ENCODE results near the gene COPZ2.
"Not testable (repeated sequence)": the region's sequence is repeated elsewhere in the genome, so short reads cannot be mapped to it uniquely, and the experiment has no call there.

Gene COPZ2

GRCh38 chr17:47990962-47991731, 46.5 kb downstream of the COPZ2 start:
- H3K9ac ChIP-seq (ENCODE audit: insufficient read length, low read depth): peak overlapping the region; percentile 15
- no peaks in the 10 kb centered on the region for H3K36me3 ChIP-seq (ENCODE audit: insufficient read depth, insufficient read length, low read length)
- no peaks in the 10 kb centered on the region for H3K9me3 ChIP-seq (ENCODE audit: insufficient read depth, low read length)
- H3K4me1 ChIP-seq (ENCODE audit: insufficient read depth, insufficient read length): peaks cover 32% of the 10 kb centered on the region
- peak overlapping the region; percentile 1 for H3K4me3 ChIP-seq (ENCODE audit: insufficient read length, low read depth)
- DNase-seq (ENCODE audit: low read depth, low spot score): no peak
- TF ChIP-seq SUZ12 (IDR thresholded peaks at IDR 0.05; ENCODE audit: extremely low read depth, insufficient read depth, insufficient read length) (no peak), ZNF274 (IDR thresholded peaks at IDR 0.05; ENCODE audit: low read depth, low read length) (no peak), YY1 (IDR thresholded peaks at IDR 0.05; ENCODE audit: insufficient read depth, insufficient read length) (no peak)
- no peaks in the 10 kb centered on the region for H3K27me3 ChIP-seq (ENCODE audit: insufficient read depth, insufficient read length)

- Histone ChIP-seq H3K4me3 (ENCODE audit: insufficient read length, low read depth) (no peak overlapping the region), H3K4me1 (ENCODE audit: insufficient read depth, insufficient read length) (peaks cover 19% of the 10 kb centered on the region), H3K9ac (ENCODE audit: insufficient read length, low read depth) (no peak overlapping the region), H3K9me3 (ENCODE audit: insufficient read depth, low read length) (no peaks in the 10 kb centered on the region), H3K36me3 (ENCODE audit: insufficient read depth, insufficient read length, low read length) (peaks cover 3% of the 10 kb centered on the region), H3K27me3 (ENCODE audit: insufficient read depth, insufficient read length) (no peaks in the 10 kb centered on the region)
- DNase-seq (ENCODE audit: low read depth, low spot score): no peak
- TF ChIP-seq SUZ12 (IDR thresholded peaks at IDR 0.05; ENCODE audit: extremely low read depth, insufficient read depth, insufficient read length) (no peak), YY1 (IDR thresholded peaks at IDR 0.05; ENCODE audit: insufficient read depth, insufficient read length) (no peak), ZNF274 (IDR thresholded peaks at IDR 0.05; ENCODE audit: low read depth, low read length) (no peak)
Observed at GRCh38 chr17:47989700-47990099, 47.9 kb downstream of the COPZ2 start.

DNA sequence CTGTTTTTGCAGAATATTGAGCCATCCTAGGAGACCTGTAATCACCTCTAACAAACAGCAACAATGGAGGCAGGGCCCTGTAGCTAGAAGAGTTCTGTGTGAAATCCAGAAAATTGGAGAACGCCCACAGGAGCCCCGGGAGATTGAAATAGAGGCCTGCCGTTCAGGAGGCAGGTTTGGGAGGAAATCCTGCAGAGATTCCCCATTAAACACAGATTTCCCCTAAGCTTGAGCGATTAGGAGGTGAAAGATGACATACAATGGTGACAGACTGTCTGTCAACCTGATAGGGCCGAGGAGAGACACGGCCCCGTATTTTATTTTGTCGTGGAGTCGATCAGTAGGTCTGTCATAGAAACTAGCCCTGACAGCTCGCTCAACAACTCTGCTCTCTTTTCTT, 48.4 kb downstream of the COPZ2 start:
- Histone ChIP-seq H3K36me3 (ENCODE audit: insufficient read depth, insufficient read length, low read length) (peaks cover 5% of the 10 kb centered on the region), H3K4me3 (ENCODE audit: insufficient read length, low read depth) (no peak overlapping the region), H3K9ac (ENCODE audit: insufficient read length, low read depth) (no peak overlapping the region), H3K9me3 (ENCODE audit: insufficient read depth, low read length) (no peaks in the 10 kb centered on the region), H3K4me1 (ENCODE audit: insufficient read depth, insufficient read length) (peaks cover 15% of the 10 kb centered on the region), H3K27me3 (ENCODE audit: insufficient read depth, insufficient read length) (no peaks in the 10 kb centered on the region)
- no peak for TF ChIP-seq YY1 (IDR thresholded peaks at IDR 0.05; ENCODE audit: insufficient read depth, insufficient read length)
- TF ChIP-seq ZNF274 (IDR thresholded peaks at IDR 0.05; ENCODE audit: low read depth, low read length): no peak
- TF ChIP-seq SUZ12 (IDR thresholded peaks at IDR 0.05; ENCODE audit: extremely low read depth, insufficient read depth, insufficient read length): no peak
- no peak for DNase-seq (ENCODE audit: low read depth, low spot score)

DNA sequence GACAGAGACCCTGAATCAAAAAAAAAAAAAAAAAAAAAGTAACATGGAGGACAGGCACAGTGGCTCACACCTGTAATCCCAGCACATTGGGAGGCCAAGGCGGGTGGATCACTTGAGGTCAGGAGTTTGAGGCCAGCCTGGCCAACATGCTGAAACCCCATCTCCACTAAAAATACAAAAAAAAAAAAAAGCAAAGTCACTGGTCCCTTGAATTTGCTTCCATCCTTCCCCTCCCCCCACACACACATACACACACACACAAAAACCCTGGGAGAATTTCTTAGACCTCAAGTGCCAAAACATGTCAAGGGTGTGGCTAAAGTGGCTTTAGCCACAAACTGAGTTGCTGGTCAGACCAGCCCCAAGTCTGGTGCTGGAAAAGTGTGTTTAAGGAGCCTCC, 49.2 kb downstream of the COPZ2 start:
- H3K27me3 ChIP-seq (ENCODE audit: insufficient read depth, insufficient read length); H3K36me3 ChIP-seq (ENCODE audit: insufficient read depth, insufficient read length, low read length); DNase-seq (ENCODE audit: low read depth, low spot score); H3K4me3 ChIP-seq (ENCODE audit: insufficient read length, low read depth); H3K9me3 ChIP-seq (ENCODE audit: insufficient read depth, low read length); H3K9ac ChIP-seq (ENCODE audit: insufficient read length, low read depth): not testable (repeated sequence)
- H3K4me1 ChIP-seq (ENCODE audit: insufficient read depth, insufficient read length): peaks cover 14% of the 10 kb centered on the region

GRCh38 chr17:47987240-47987835, 50.3 kb downstream of the COPZ2 start:
- TF ChIP-seq ZNF274 (IDR thresholded peaks at IDR 0.05; ENCODE audit: low read depth, low read length) (no peak), YY1 (IDR thresholded peaks at IDR 0.05; ENCODE audit: insufficient read depth, insufficient read length) (no peak), SUZ12 (IDR thresholded peaks at IDR 0.05; ENCODE audit: extremely low read depth, insufficient read depth, insufficient read length) (no peak)
- H3K4me1 ChIP-seq (ENCODE audit: insufficient read depth, insufficient read length): peaks cover 14% of the 10 kb centered on the region
- H3K4me3 ChIP-seq (ENCODE audit: insufficient read length, low read depth): no peak overlapping the region
- peak overlapping the region; percentile 59 for H3K9ac ChIP-seq (ENCODE audit: insufficient read length, low read depth)
- H3K36me3 ChIP-seq (ENCODE audit: insufficient read depth, insufficient read length, low read length): peaks cover 18% of the 10 kb centered on the region
- no peaks in the 10 kb centered on the region for H3K9me3 ChIP-seq (ENCODE audit: insufficient read depth, low read length)
- DNase-seq (ENCODE audit: low read depth, low spot score): no peak
- no peaks in the 10 kb centered on the region for H3K27me3 ChIP-seq (ENCODE audit: insufficient read depth, insufficient read length)

DNA sequence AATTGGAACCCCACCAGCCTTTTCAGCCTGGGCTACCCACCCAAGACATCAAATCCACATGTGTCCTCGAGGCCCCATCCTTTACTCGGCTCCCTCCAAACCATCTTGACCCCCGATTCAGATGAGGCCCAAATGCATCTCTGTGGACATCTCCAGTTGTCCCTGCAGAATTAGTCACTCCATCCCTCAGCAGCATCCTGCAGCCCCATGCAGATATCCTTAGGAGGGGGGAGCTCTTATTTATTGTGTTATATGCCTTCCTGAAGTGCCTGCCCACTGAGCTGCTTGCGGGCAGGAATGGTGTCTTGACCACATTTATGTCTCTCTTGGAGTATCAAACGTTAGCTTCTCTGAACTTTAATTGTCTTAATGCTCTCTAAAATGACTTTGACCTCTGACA, 51.1 kb downstream of the COPZ2 start:
- peaks cover 26% of the 10 kb centered on the region for H3K36me3 ChIP-seq (ENCODE audit: insufficient read depth, insufficient read length, low read length)
- H3K27me3 ChIP-seq (ENCODE audit: insufficient read depth, insufficient read length): no peaks in the 10 kb centered on the region
- H3K9ac ChIP-seq (ENCODE audit: insufficient read length, low read depth): no peak overlapping the region
- TF ChIP-seq ZNF274 (IDR thresholded peaks at IDR 0.05; ENCODE audit: low read depth, low read length) (no peak), SUZ12 (IDR thresholded peaks at IDR 0.05; ENCODE audit: extremely low read depth, insufficient read depth, insufficient read length) (no peak), YY1 (IDR thresholded peaks at IDR 0.05; ENCODE audit: insufficient read depth, insufficient read length) (no peak)
- H3K4me1 ChIP-seq (ENCODE audit: insufficient read depth, insufficient read length): peaks cover 14% of the 10 kb centered on the region
- no peaks in the 10 kb centered on the region for H3K9me3 ChIP-seq (ENCODE audit: insufficient read depth, low read length)
- no peak overlapping the region for H3K4me3 ChIP-seq (ENCODE audit: insufficient read length, low read depth)
- no peak for DNase-seq (ENCODE audit: low read depth, low spot score)

DNA sequence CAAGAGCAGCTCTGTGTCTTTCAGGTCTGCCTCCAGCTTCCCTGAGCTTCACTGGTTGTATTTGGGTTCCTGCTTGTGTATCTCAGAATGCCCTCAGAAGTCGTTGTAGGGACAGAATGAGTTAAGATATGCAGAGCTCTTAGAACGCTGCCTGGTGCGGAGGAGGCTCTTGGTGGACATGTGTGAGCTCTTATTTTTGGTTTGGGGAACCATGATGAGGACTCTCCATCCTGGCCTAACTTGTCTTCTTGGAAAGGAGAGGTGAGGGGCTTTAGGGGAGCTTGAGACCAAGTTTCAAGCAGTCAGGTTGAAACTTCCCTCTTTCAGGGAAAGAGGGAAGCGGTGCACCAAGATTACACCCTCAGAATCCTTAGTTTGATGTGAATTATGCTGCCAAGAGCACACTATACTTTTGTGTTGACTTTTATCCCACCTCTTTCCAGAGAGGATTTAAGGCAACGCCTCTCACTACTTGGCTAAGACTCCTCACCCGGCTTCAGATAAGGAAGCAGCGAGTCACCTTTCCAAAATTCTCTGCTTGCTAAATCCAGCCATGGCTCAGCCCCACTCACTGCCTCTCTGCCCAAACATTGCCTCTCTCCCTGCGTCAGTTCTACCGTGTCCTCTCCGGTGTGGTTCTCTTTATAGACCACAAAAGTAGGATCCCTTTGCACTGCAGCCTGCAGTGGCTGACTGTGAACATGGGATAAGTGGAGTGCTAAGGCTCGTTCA, 53.9 kb downstream of the COPZ2 start:
- Histone ChIP-seq H3K27me3 (ENCODE audit: insufficient read depth, insufficient read length) (no peaks in the 10 kb centered on the region), H3K36me3 (ENCODE audit: insufficient read depth, insufficient read length, low read length) (peaks cover 54% of the 10 kb centered on the region), H3K4me1 (ENCODE audit: insufficient read depth, insufficient read length) (peaks cover 11% of the 10 kb centered on the region)

More for the DNA sequence above, 53.9 kb downstream of the COPZ2 start:
- Histone ChIP-seq H3K9me3 (ENCODE audit: insufficient read depth, low read length) (no peaks in the 10 kb centered on the region), H3K9ac (ENCODE audit: insufficient read length, low read depth) (no peak overlapping the region), H3K4me3 (ENCODE audit: insufficient read length, low read depth) (no peak overlapping the region)
- no peak for DNase-seq (ENCODE audit: low read depth, low spot score)
- no peak for TF ChIP-seq SUZ12 (IDR thresholded peaks at IDR 0.05; ENCODE audit: extremely low read depth, insufficient read depth, insufficient read length)
- TF ChIP-seq YY1 (IDR thresholded peaks at IDR 0.05; ENCODE audit: insufficient read depth, insufficient read length): no peak
- no peak for TF ChIP-seq ZNF274 (IDR thresholded peaks at IDR 0.05; ENCODE audit: low read depth, low read length)

Data from NT2/D1 (cell line).